HepG2 (cell line): ENCODE data around the gene FCN1. TPM values are rescaled to one million over a fixed set of nuclear protein-coding genes. Genes with fewer than 3 reads are reported as not detected.

Source experiments
- ATAC-seq: fragments of 200-7000 bp; cut with Tn5 transposase; 3 replicates; pipeline ENCODE4 v1.9.1; 2020; ENCODE audit warnings: mild to moderate bottlenecking, moderate library complexity
- BruUV-seq: library from RNA; stranded (reverse); fragments of 400-500 nt; replicated peaks from 2 replicates; lab custom pipeline; 2021; lab: Mats Ljungman, UMichigan
- CTCF ChIA-PET: fragments of 300-600 bp; formaldehyde crosslinking; extraction: SDS; loops from one replicate; lab custom pipeline; 2021; ENCODE audit warnings: low total read pairs, inconsistent platforms, low intra/inter-chr PET ratio; lab: Yijun Ruan, JAX
- POLR2A ChIA-PET: fragments of 350-600 bp; sonication (Branson Sonifier 250); formaldehyde crosslinking; loops from one replicate; lab custom pipeline; 2020; ENCODE audit warnings: antibody characterized with exemption, inconsistent platforms; lab: Yijun Ruan, JAX
- DNase-seq: peaks from one replicate; pipeline ENCODE4 v3.0.0-alpha.2; 2015; ENCODE audit warnings: low spot score
- FAIRE-seq: peaks from 3 replicates; lab custom pipeline; 2011; peaks lifted over from hg19 to GRCh38; lab: Jason Lieb, UNC
- H2AFZ ChIP-seq: one replicate; pipeline ENCODE4 v1.6.1; 2011; ENCODE audit warnings: low read length, inconsistent platforms
- H3K27ac ChIP-seq: fragments of 300-600 bp; 3 replicates; pipeline ENCODE4 v1.8.0; 2011; ENCODE audit warnings: mixed run types, mild to moderate bottlenecking, mixed read lengths, low read length, inconsistent platforms; ENCODE audit not compliant: insufficient read depth; ENCODE audit errors: extremely low read length
- H3K27me3 ChIP-seq, 2 experiments: fragments of 200-600 bp in 1 of 2; 2 replicates in 1 of 2; 3 replicates in 1 of 2; pipeline versions ENCODE4 v1.6.0 to v1.8.0; 2011; ENCODE audit warnings: low read length in 2 of 2, mild to moderate bottlenecking in 2 of 2, moderate library complexity in 2 of 2, inconsistent platforms in 1 of 2; ENCODE audit not compliant: insufficient read depth in 2 of 2, control insufficient read depth in 1 of 2
- H3K36me3 ChIP-seq, 2 experiments: fragments of 200-600 bp in 1 of 2; replicated peaks in 1 of 2; 2 replicates in 1 of 2; 3 replicates in 1 of 2; pipeline versions ENCODE4 v1.5.1 to v1.8.0; 2011; ENCODE audit warnings: low read length in 2 of 2, inconsistent platforms in 1 of 2; ENCODE audit not compliant: insufficient read depth in 2 of 2, control insufficient read depth in 1 of 2
- H3K4me1 ChIP-seq: 2 replicates; pipeline ENCODE4 v1.5.1; 2012; ENCODE audit warnings: low read length, inconsistent platforms; ENCODE audit not compliant: insufficient read depth
- H3K4me2 ChIP-seq: 2 replicates; pipeline ENCODE4 v1.6.0; 2011; ENCODE audit warnings: low read depth, low read length, inconsistent platforms
- H3K4me3 ChIP-seq, 3 experiments: fragments of 200-600 bp in 1 of 3; sonication (generic), shearing (Covaris generic) in 1 of 3; replicated peaks in 1 of 3; 2 replicates each; pipeline ENCODE4 v1.5.1; 2011 to 2016; ENCODE audit warnings: low read length in 3 of 3, inconsistent platforms in 2 of 3, low read depth in 2 of 3, mild to moderate bottlenecking in 2 of 3, control low read depth in 1 of 3, mixed read lengths in 1 of 3; ENCODE audit not compliant: insufficient read depth in 1 of 3
- H3K79me2 ChIP-seq: one replicate; pipeline ENCODE4 v1.6.1; 2011; ENCODE audit warnings: low read length, inconsistent platforms; ENCODE audit not compliant: insufficient read depth
- H3K9ac ChIP-seq: 2 replicates; pipeline ENCODE4 v1.6.0; 2011; ENCODE audit warnings: mild to moderate bottlenecking, low read depth, low read length, inconsistent platforms; ENCODE audit not compliant: insufficient read depth
- H3K9me3 ChIP-seq: 2 replicates; pipeline ENCODE4 v1.5.1; 2012; ENCODE audit warnings: mild to moderate bottlenecking, low read length
- H4K20me1 ChIP-seq: 2 replicates; pipeline ENCODE4 v1.6.0; 2011; ENCODE audit warnings: inconsistent platforms, mild to moderate bottlenecking, low read length, moderate library complexity; ENCODE audit not compliant: insufficient read depth
- CBX1 ChIP-seq: IDR thresholded peaks from one replicate; pipeline ENCODE4 v1.6.1; 2016; ENCODE audit warnings: antibody characterized with exemption, low read depth
- ELF1 ChIP-seq: sonication (generic); formaldehyde crosslinking; IDR thresholded peaks from 2 replicates; pipeline ENCODE4 v1.4.0; 2020; ENCODE audit warnings: missing genetic modification reagents
- FOXK2 ChIP-seq: fragments of 450-650 bp; IDR thresholded peaks from 2 replicates; pipeline ENCODE4 v1.6.1; 2016
- HNRNPUL1 ChIP-seq: fragments of 200-400 bp; formaldehyde crosslinking; IDR thresholded peaks from 2 replicates; pipeline ENCODE4 v1.6.1; 2017; ENCODE audit warnings: low read depth, mild to moderate bottlenecking, low read length, moderate library complexity
- MNT ChIP-seq: fragments of 450-650 bp; IDR thresholded peaks from 2 replicates; pipeline ENCODE4 v1.6.1; 2016
- SRSF1 ChIP-seq: fragments of 200-400 bp; formaldehyde crosslinking; optimal IDR thresholded peaks from 2 replicates; pipeline ENCODE3; 2017; ENCODE audit warnings: mild to moderate bottlenecking, low read depth, low read length, moderate library complexity
- ZNF121 ChIP-seq: sonication (generic); formaldehyde crosslinking; IDR thresholded peaks from 2 replicates; pipeline ENCODE4 v1.5.0; 2020; ENCODE audit warnings: mild to moderate bottlenecking, missing genetic modification reagents
- ZNF230 ChIP-seq: sonication (generic); formaldehyde crosslinking; IDR thresholded peaks from 2 replicates; pipeline ENCODE4 v1.4.0; 2020; ENCODE audit warnings: mild to moderate bottlenecking, missing genetic modification reagents
- ZNF446 ChIP-seq: sonication (generic); formaldehyde crosslinking; IDR thresholded peaks from 2 replicates; pipeline ENCODE4 v1.5.0; 2020; ENCODE audit warnings: mild to moderate bottlenecking, missing genetic modification reagents
- ZNF883 ChIP-seq: sonication (generic); formaldehyde crosslinking; IDR thresholded peaks from 2 replicates; pipeline ENCODE4 v1.5.1; 2020; ENCODE audit warnings: mild to moderate bottlenecking, missing genetic modification reagents; ENCODE audit errors: not compliant biosample characterization
- WGBS: methylation state at CpG from one replicate; pipeline ENCODE4 v1.1.6; 2017; ENCODE audit warnings: low lambda C conversion rate; 5-methylcytosine and 5-hydroxymethylcytosine counted together
- in situ Hi-C: cut with HindIII; loops from 2 replicates; pipeline ENCODE4 v1.10.0; 2017; ENCODE audit warnings: low pct_unique_long_range_greater_than_20kb; ENCODE audit not compliant: extremely low pct_ligation_motif_present
- intact Hi-C: fragments of 100-400 bp; cut with micrococcal nuclease; formaldehyde crosslinking; loops from one replicate; pipeline ENCODE4 v1.10.0; 2022; ENCODE audit not compliant: unreplicated experiment
- polyA plus RNA-seq, 8 experiments: library from polyadenylated mRNA; depleted of rRNA in 3 of 8; stranded (reverse) in 7 of 8; unstranded in 1 of 8; fragments of >200 nt; fragmentation: Illumina TruSeq in 4 of 8; extraction: Trizol in 4 of 8; gene quantifications; 2 replicates each; pipeline versions ENCODE4 v1.2.1 to v1.2.3, GENCODE V29; 2011 to 2016; ENCODE audit warnings: low read depth in 4 of 8, missing spikeins in 1 of 8, mixed read lengths in 1 of 8; ENCODE audit not compliant: insufficient read depth in 1 of 8
- total RNA-seq, 5 experiments: library from RNA; depleted of rRNA; stranded (reverse); fragments of >200 nt; fragmentation: Illumina TruSeq; extraction: Trizol; gene quantifications; 2 replicates each; pipeline ENCODE4 v1.2.3, GENCODE V29; 2016; ENCODE audit warnings: low read depth in 1 of 5
- TF ChIP-seq, protein P1 (sequence below): sonication (generic); formaldehyde crosslinking; IDR thresholded peaks from 2 replicates; pipeline ENCODE4 v1.5.0; 2020; ENCODE audit warnings: missing genetic modification reagents
- TF ChIP-seq, protein P2 (sequence below): sonication (generic); formaldehyde crosslinking; IDR thresholded peaks from 2 replicates; pipeline ENCODE4 v1.4.0; 2020; ENCODE audit warnings: mild to moderate bottlenecking, missing genetic modification reagents, borderline replicate concordance

The FCN1 gene
- total and polyA plus RNA-seq, 2 of the 13 experiments (the other 11 are each of a cell fraction or from before 2014, with no cell fraction given): not detected

- Histone ChIP-seq H3K9me3 (no peaks in the 10 kb centered on the region), H3K9ac (no peak overlapping the region), H3K4me1 (no peaks in the 10 kb centered on the region), H3K79me2 (no peaks in the 10 kb centered on the region), H4K20me1 (no peaks in the 10 kb centered on the region; the same call in 1 of the 2 replicates), H3K27me3 (peaks cover 2 to 23% of the 10 kb centered on the region in 2 experiments; a peak in 3 of 5 replicates), H3K4me2 (no peak overlapping the region), H3K27ac (no peak overlapping the region), H3K4me3 (no peak overlapping the region), H3K36me3 (no peaks in the 10 kb centered on the region), H2AFZ (no peak overlapping the region)
- intact Hi-C loops: no loop called here
- 53% methylated on average over 6 of the region's 28 CpGs for WGBS
- DNase-seq (no peak), FAIRE-seq (no peak), ATAC-seq (no peak)
- CTCF ChIA-PET: no interaction called here
- TF ChIP-seq ZNF121 (CRISPR knock-in tag) (no peak), SRSF1 (no peak)
- in situ Hi-C loops: no loop called here
- POLR2A ChIA-PET: no interaction called here
- BruUV-seq: no TSS peak
Measured at GRCh38 chr9:134863941-134864820, 53.5 kb downstream of the FCN1 start.

GRCh38 chr9:134863306-134863902, 54.3 kb downstream of the FCN1 start:
- ChIA-PET POLR2A (no interaction called here), CTCF (no interaction called here)
- Histone ChIP-seq H3K9ac (no peak overlapping the region), H3K9me3 (no peaks in the 10 kb centered on the region), H3K27me3 (peaks cover 0 to 18% of the 10 kb centered on the region in 2 experiments; a peak in 3 of 5 replicates), H3K79me2 (no peaks in the 10 kb centered on the region), H3K36me3 (no peaks in the 10 kb centered on the region), H2AFZ (no peak overlapping the region), H3K4me1 (no peaks in the 10 kb centered on the region), H4K20me1 (no peaks in the 10 kb centered on the region; the same call in 1 of the 2 replicates), H3K4me2 (no peak overlapping the region), H3K27ac (no peak overlapping the region), H3K4me3 (no peak overlapping the region)
- FAIRE-seq (no peak), DNase-seq (no peak), ATAC-seq (no peak)
- BruUV-seq: no TSS peak
- in situ Hi-C loops (no loop called here), intact Hi-C loops (no loop called here)
- 12% methylated on average over 10 of the region's 16 CpGs for WGBS
- TF ChIP-seq FOXK2 (no peak), ELF1 (CRISPR knock-in tag) (no peak), ZNF883 (CRISPR knock-in tag) (no peak), ZNF446 (no peak), MNT (no peak), ZNF230 (no peak), CBX1 (no peak), HNRNPUL1 (no peak)
- TF ChIP-seq, protein P1, sequence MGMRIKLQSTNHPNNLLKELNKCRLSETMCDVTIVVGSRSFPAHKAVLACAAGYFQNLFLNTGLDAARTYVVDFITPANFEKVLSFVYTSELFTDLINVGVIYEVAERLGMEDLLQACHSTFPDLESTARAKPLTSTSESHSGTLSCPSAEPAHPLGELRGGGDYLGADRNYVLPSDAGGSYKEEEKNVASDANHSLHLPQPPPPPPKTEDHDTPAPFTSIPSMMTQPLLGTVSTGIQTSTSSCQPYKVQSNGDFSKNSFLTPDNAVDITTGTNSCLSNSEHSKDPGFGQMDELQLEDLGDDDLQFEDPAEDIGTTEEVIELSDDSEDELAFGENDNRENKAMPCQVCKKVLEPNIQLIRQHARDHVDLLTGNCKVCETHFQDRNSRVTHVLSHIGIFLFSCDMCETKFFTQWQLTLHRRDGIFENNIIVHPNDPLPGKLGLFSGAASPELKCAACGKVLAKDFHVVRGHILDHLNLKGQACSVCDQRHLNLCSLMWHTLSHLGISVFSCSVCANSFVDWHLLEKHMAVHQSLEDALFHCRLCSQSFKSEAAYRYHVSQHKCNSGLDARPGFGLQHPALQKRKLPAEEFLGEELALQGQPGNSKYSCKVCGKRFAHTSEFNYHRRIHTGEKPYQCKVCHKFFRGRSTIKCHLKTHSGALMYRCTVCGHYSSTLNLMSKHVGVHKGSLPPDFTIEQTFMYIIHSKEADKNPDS (CRISPR knock-in tag): no peak
- TF ChIP-seq, protein P2, sequence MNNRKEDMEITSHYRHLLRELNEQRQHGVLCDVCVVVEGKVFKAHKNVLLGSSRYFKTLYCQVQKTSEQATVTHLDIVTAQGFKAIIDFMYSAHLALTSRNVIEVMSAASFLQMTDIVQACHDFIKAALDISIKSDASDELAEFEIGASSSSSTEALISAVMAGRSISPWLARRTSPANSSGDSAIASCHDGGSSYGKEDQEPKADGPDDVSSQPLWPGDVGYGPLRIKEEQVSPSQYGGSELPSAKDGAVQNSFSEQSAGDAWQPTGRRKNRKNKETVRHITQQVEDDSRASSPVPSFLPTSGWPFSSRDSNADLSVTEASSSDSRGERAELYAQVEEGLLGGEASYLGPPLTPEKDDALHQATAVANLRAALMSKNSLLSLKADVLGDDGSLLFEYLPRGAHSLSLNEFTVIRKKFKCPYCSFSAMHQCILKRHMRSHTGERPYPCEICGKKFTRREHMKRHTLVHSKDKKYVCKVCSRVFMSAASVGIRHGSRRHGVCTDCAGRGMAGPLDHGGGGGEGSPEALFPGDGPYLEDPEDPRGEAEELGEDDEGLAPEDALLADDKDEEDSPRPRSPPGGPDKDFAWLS (CRISPR knock-in tag): no peak
